ENCODE measurements around the gene DCLRE1C. TPM values are rescaled to one million over a fixed set of nuclear protein-coding genes. Genes with fewer than 3 reads are reported as not detected.
A peak's percentile ranks its signal among the peaks of the same experiment; 100 is the strongest.
"Not testable (repeated sequence)": the region's sequence is repeated elsewhere in the genome, so short reads cannot be mapped to it uniquely, and the experiment has no call there.

Gene DCLRE1C
- polyA plus RNA-seq, 1 donor = 11.3 TPM

- H3K9me3 ChIP-seq (ENCODE audit: control insufficient read depth, low read depth, low read length); H3K4me3 ChIP-seq (ENCODE audit: low read length); DNase-seq; H3K27ac ChIP-seq (ENCODE audit: low read length); H3K27me3 ChIP-seq (ENCODE audit: control insufficient read depth, insufficient read depth, low read length): not testable (repeated sequence)
- peaks cover 28% of the 10 kb centered on the region for H3K36me3 ChIP-seq (ENCODE audit: control insufficient read depth, insufficient read depth, low read length)
- WGBS (ENCODE audit: insufficient coverage, low lambda C conversion rate) = no CpG with 5 or more reads among the region's 3 CpGs
- peaks cover 14% of the 10 kb centered on the region for H3K4me1 ChIP-seq (ENCODE audit: control insufficient read depth, insufficient read depth, low read length)
These were observed 89.0 kb downstream of the DCLRE1C start for GRCh38 chr10:14864871-14865270.

DNA sequence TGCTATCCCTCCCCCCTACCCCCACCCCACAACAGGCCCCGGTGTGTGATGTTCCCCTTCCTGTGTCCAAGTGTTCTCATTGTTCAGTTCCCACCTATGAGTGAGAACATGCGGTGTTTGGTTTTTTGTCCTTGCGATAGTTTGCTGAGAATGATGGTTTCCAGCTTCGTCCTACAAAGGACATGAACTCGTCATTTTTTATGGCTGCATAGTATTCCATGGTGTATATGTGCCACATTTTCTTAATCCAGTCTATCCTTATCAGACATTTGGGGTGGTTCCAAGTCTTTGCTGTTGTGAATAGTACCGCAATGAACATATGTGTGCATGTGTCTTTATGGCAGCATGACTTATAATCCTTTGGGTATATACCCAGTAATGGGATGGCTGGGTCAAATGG lies 89.4 kb downstream of the DCLRE1C start:
- H3K9me3 ChIP-seq (ENCODE audit: control insufficient read depth, low read depth, low read length); DNase-seq; H3K27me3 ChIP-seq (ENCODE audit: control insufficient read depth, insufficient read depth, low read length); H3K27ac ChIP-seq (ENCODE audit: low read length); H3K4me3 ChIP-seq (ENCODE audit: low read length): not testable (repeated sequence)
- WGBS (ENCODE audit: insufficient coverage, low lambda C conversion rate) = no CpG with 5 or more reads among the region's 6 CpGs
- peaks cover 14% of the 10 kb centered on the region for H3K4me1 ChIP-seq (ENCODE audit: control insufficient read depth, insufficient read depth, low read length)
- H3K36me3 ChIP-seq (ENCODE audit: control insufficient read depth, insufficient read depth, low read length) = peaks cover 25% of the 10 kb centered on the region

DNA sequence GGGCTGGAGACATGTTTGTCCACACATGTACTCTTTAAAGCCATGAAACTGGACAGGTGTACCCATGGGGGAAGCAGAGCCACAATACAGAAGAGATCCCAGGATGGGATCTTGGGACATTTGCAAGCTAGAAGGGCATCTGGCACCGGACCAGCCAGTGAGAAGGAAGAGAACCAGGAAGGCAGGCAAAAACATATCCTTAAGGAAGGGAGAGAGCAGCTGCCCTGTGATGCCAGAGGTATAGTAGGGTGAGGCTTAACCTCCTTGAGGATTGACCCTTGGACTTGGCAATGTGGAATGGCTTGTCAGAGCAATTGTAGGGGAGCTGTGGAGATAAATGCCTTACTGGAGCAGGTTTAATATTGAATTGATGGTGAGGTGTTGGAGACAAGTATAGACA lies 93.1 kb downstream of the DCLRE1C start:
- H3K4me3 ChIP-seq (ENCODE audit: low read length) = no peak overlapping the region
- peaks cover 19% of the 10 kb centered on the region for H3K36me3 ChIP-seq (ENCODE audit: control insufficient read depth, insufficient read depth, low read length)
- no peaks in the 10 kb centered on the region for H3K9me3 ChIP-seq (ENCODE audit: control insufficient read depth, low read depth, low read length)
- no peaks in the 10 kb centered on the region for H3K27me3 ChIP-seq (ENCODE audit: control insufficient read depth, insufficient read depth, low read length)
- DNase-seq = peak; percentile 84 to 92
- WGBS (ENCODE audit: insufficient coverage, low lambda C conversion rate) = no CpG with 5 or more reads among the region's 1 CpG
- peak overlapping the region; percentile 90 for H3K27ac ChIP-seq (ENCODE audit: low read length)
- H3K4me1 ChIP-seq (ENCODE audit: control insufficient read depth, insufficient read depth, low read length) = peaks cover 14% of the 10 kb centered on the region

DNA sequence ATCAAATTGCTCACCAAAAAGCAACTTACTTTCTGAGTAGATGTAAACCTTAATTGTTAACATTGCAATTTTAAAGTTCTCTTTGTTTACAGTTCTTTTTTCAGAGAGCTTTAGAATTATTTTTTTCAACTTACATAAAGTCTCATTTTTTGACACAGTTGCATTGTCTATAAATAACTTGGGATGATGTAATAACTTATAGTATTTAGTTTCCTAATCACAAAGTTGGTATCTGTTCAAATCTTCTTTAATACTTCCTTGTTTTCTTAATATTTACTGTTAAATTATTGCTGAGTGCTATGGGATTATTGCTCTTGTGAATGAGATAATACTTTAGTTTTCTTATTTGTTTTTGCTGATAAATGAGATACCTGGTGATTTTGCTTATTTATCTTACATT lies 94.1 kb downstream of the DCLRE1C start:
- no peaks in the 10 kb centered on the region for H3K9me3 ChIP-seq (ENCODE audit: control insufficient read depth, low read depth, low read length)
- no peak for DNase-seq
- H3K36me3 ChIP-seq (ENCODE audit: control insufficient read depth, insufficient read depth, low read length) = peaks cover 19% of the 10 kb centered on the region
- H3K27ac ChIP-seq (ENCODE audit: low read length) = peak overlapping the region; percentile 90
- no peak overlapping the region for H3K4me3 ChIP-seq (ENCODE audit: low read length)
- H3K27me3 ChIP-seq (ENCODE audit: control insufficient read depth, insufficient read depth, low read length) = no peaks in the 10 kb centered on the region
- H3K4me1 ChIP-seq (ENCODE audit: control insufficient read depth, insufficient read depth, low read length) = peaks cover 14% of the 10 kb centered on the region

- H3K27ac ChIP-seq (ENCODE audit: low read length) = no peak overlapping the region
- H3K9me3 ChIP-seq (ENCODE audit: control insufficient read depth, low read depth, low read length) = no peaks in the 10 kb centered on the region
- peaks cover 22% of the 10 kb centered on the region for H3K36me3 ChIP-seq (ENCODE audit: control insufficient read depth, insufficient read depth, low read length)
These were observed 94.9 kb downstream of the DCLRE1C start for GRCh38 chr10:14859043-14859442.

DNA sequence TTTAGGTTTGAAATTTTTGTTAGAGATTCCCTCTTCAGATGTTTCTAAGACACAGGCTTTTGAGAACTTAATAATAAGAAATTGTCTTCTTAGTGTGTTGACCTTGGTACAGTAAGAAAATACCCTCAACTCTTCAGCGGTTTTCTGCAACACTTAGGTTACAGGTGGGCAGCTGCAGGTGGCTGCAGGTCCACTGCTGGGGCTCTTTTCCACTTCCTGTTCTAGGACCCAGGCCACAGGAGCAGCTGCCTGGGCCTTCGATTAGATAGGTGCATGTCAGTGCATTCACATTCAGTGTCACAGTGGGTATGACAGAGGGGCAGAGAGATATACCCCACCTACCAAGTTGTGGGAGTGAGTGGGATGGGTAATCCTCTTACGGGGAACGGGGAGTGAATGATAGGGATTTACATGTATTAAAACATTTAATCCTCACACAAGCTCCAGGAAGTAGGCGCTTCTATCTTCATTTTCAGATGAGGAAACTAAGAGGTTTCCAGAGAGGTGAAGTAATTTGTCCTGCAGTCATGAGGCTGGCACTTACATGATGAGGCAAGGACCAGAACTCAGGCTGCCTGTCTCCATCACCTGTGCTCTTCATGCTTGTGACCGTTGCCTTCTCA lies 95.4 kb downstream of the DCLRE1C start:
- H3K4me1 ChIP-seq (ENCODE audit: control insufficient read depth, insufficient read depth, low read length) = peaks cover 14% of the 10 kb centered on the region
- no peak overlapping the region for H3K27ac ChIP-seq (ENCODE audit: low read length)
- H3K36me3 ChIP-seq (ENCODE audit: control insufficient read depth, insufficient read depth, low read length) = peaks cover 20% of the 10 kb centered on the region
- H3K9me3 ChIP-seq (ENCODE audit: control insufficient read depth, low read depth, low read length) = no peaks in the 10 kb centered on the region
- H3K27me3 ChIP-seq (ENCODE audit: control insufficient read depth, insufficient read depth, low read length) = no peaks in the 10 kb centered on the region
- no peak for DNase-seq
- no peak overlapping the region for H3K4me3 ChIP-seq (ENCODE audit: low read length)
- WGBS (ENCODE audit: insufficient coverage, low lambda C conversion rate) = no CpG with 5 or more reads among the region's 6 CpGs

More at GRCh38 chr10:14859043-14859442, 94.9 kb downstream of the DCLRE1C start:
- Histone ChIP-seq H3K27me3 (ENCODE audit: control insufficient read depth, insufficient read depth, low read length) (no peaks in the 10 kb centered on the region), H3K4me3 (ENCODE audit: low read length) (no peak overlapping the region), H3K4me1 (ENCODE audit: control insufficient read depth, insufficient read depth, low read length) (peaks cover 14% of the 10 kb centered on the region)
- WGBS (ENCODE audit: insufficient coverage, low lambda C conversion rate) = 83% methylated on average over 1 of the region's 5 CpGs
- no peak for DNase-seq

DNA sequence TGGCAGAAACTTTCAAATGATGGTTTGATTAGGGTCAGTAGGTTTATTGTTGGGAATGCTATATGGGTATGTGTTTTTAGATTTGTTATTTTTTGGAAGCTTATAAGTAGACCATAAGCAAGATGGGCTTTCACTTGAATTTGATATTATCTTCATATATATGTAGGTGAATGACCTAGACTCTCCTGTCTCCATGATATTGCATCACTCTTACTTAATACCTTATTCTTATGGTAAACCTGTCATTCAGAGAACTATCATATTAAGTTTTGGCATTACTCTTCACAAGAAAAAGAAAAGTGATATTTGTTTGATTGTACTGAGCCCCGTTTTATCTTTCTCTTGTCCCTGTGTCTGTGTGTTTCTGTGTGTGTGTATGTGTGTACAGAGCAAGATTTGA lies 98.4 kb downstream of the DCLRE1C start:
- WGBS (ENCODE audit: insufficient coverage, low lambda C conversion rate) = no CpG with 5 or more reads among the region's 1 CpG

DNA sequence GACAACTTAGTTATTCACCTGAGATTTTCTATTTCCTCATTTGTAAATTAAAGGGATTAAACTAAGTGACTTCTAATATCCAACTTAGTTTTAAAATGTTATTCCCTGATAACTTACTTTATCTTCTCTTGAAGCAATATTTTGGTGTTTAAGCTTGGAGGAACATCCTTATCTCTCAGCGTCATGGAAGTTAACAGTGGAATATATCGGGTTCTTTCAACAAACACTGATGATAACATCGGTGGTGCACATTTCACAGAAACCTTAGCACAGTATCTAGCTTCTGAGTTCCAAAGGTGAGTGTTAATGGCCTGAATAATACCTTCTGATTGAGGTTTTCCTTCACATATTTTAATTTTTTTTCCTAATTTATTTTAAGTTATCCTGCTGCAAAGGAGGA lies 101.7 kb downstream of the DCLRE1C start:
- 0% methylated on average over 1 of the region's 3 CpGs for WGBS (ENCODE audit: insufficient coverage, low lambda C conversion rate)
- Histone ChIP-seq H3K4me3 (ENCODE audit: low read length) (no peak overlapping the region), H3K27me3 (ENCODE audit: control insufficient read depth, insufficient read depth, low read length) (no peaks in the 10 kb centered on the region), H3K9me3 (ENCODE audit: control insufficient read depth, low read depth, low read length) (no peaks in the 10 kb centered on the region), H3K36me3 (ENCODE audit: control insufficient read depth, insufficient read depth, low read length) (peaks cover 26% of the 10 kb centered on the region), H3K4me1 (ENCODE audit: control insufficient read depth, insufficient read depth, low read length) (no peaks in the 10 kb centered on the region), H3K27ac (ENCODE audit: low read length) (peak overlapping the region; percentile 13)
- DNase-seq = peak in 1 of 2 donors; percentile 23

More for the DNA sequence above, 98.4 kb downstream of the DCLRE1C start:
- Histone ChIP-seq H3K9me3 (ENCODE audit: control insufficient read depth, low read depth, low read length) (no peaks in the 10 kb centered on the region), H3K36me3 (ENCODE audit: control insufficient read depth, insufficient read depth, low read length) (peaks cover 25% of the 10 kb centered on the region), H3K27ac (ENCODE audit: low read length) (no peak overlapping the region), H3K4me3 (ENCODE audit: low read length) (no peak overlapping the region), H3K27me3 (ENCODE audit: control insufficient read depth, insufficient read depth, low read length) (no peaks in the 10 kb centered on the region), H3K4me1 (ENCODE audit: control insufficient read depth, insufficient read depth, low read length) (peaks cover 4% of the 10 kb centered on the region)
- no peak for DNase-seq

Other genes with a start within 250 kb of the DCLRE1C start
- 44.0 TPM for gene FAM107B, start 179.2 kb downstream of the DCLRE1C start, polyA plus RNA-seq
- gene CDNF, start 116.1 kb downstream of the DCLRE1C start, polyA plus RNA-seq = 3.2 TPM
- 14.9 TPM for gene HSPA14, start 115.8 kb downstream of the DCLRE1C start, polyA plus RNA-seq
- gene MSANTD7, start 115.8 kb downstream of the DCLRE1C start, polyA plus RNA-seq = 13.9 TPM
- gene SUV39H2, start 75.2 kb downstream of the DCLRE1C start, polyA plus RNA-seq = 10.9 TPM
- gene MEIG1, start 5.3 kb upstream of the DCLRE1C start, polyA plus RNA-seq = 0.33 TPM
- gene OLAH, start 89.8 kb upstream of the DCLRE1C start, polyA plus RNA-seq = not detected
- gene ACBD7, start 134.7 kb upstream of the DCLRE1C start, polyA plus RNA-seq = 2.2 TPM
- 30.2 TPM for gene RPP38, start 143.3 kb upstream of the DCLRE1C start, polyA plus RNA-seq
- 15.5 TPM for gene NMT2, start 214.6 kb upstream of the DCLRE1C start, polyA plus RNA-seq